Chondrocyte (in vitro differentiated cells): ENCODE results near the gene EXOSC7. TPM values are rescaled to one million over a fixed set of nuclear protein-coding genes. Genes with fewer than 3 reads are reported as not detected.
A peak's percentile ranks its signal among the peaks of the same experiment; 100 is the strongest.

Experiments
- DNase-seq: peaks from one replicate; pipeline ENCODE4 v3.0.0; 2021; ENCODE audit warnings: mixed read lengths, low spot score
- H3K27ac Mint-ChIP-seq: one replicate; pipeline ENCODE4 v1.8.0; 2021; ENCODE audit warnings: mild to moderate bottlenecking, moderate library complexity, mixed read lengths; ENCODE audit not compliant: unreplicated experiment
- H3K27me3 Mint-ChIP-seq: 2 replicates; pipeline ENCODE4 v1.8.0; 2021; ENCODE audit warnings: low read depth, mixed read lengths
- H3K36me3 Mint-ChIP-seq: 2 replicates; pipeline ENCODE4 v1.8.0; 2021; ENCODE audit warnings: low read depth, mixed read lengths
- H3K4me1 Mint-ChIP-seq: 2 replicates; pipeline ENCODE4 v1.8.0; 2021; ENCODE audit warnings: low read depth, mild to moderate bottlenecking, mixed read lengths
- H3K4me3 Mint-ChIP-seq: one replicate; pipeline ENCODE4 v1.8.0; 2021; ENCODE audit warnings: mild to moderate bottlenecking, moderate library complexity, mixed read lengths; ENCODE audit not compliant: unreplicated experiment
- H3K9me3 Mint-ChIP-seq: 2 replicates; pipeline ENCODE4 v1.8.0; 2021; ENCODE audit warnings: low read depth, mixed read lengths
- long read RNA-seq: library from polyadenylated mRNA; stranded (forward); transcript quantifications from one replicate; pipeline ENCODE4 v2.0.0, GENCODE V29; 2021
- total RNA-seq: library from RNA; stranded (reverse); gene quantifications from 3 replicates; pipeline ENCODE4 v1.2.1, GENCODE V29; 2021
- TF ChIP-seq, protein P1 (sequence below): fragments of 200-600 bp; sonication (generic); IDR thresholded peaks from 2 replicates; pipeline ENCODE4 v1.5.0; 2021; ENCODE audit warnings: antibody characterized with exemption, mild to moderate bottlenecking, moderate library complexity

Gene EXOSC7
- 29.1 to 33.3 TPM (median 31.3 TPM) in 3 replicates for total RNA-seq
- long read RNA-seq, transcript EXOSC7-201 (8 exons, 1,055 nt): major isoform, 21 of 37 reads
- long read RNA-seq, transcript EXOSC7-210 (9 exons, 1,395 nt): minor isoform, 12 of 37 reads
- long read RNA-seq, partial matches to known transcripts: 1 of 37 reads
- long read RNA-seq, other reads (novel, unspliced or antisense): 3 of 37 reads

DNA sequence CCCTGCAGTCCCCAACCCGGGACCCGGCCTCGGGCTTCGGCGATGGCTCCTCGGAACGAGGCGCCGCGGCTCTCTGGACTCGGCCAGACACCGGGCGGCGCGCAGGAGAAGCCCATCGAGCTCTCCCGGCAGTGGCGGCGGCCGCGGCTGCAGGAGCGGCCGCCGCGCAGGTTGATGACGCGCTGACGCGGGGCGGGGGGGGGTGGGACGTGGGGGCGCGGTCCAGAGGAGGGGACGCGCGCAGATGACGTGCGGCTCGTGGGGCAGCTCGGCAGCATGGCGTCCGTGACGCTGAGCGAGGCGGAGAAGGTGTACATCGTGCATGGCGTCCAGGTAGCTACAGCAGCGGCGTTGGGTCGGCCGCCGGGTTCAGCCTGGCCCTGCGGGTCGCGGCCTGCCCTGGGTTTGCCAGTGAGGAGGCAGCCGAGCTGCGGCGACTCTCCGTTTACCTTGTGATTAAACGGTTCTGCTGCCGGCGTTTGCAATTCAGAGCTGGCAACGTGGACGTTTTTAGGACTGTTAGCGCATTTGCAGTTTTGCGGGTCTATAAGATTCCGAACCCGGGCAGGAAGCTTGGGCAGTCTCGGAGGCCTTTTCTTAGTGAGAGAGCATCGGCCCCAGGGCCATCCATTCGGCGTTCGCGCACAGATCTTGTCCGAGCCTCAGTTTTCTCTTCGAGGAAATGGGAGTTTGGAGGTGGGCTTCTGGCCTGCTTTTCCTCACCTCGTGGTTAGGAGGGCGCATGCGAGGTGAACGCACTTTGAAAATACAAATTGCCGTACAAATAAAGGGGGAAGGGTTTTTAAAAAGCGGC is at the start of gene EXOSC7, which contains the start of gene ZDHHC3:
EXOSC7 (plus strand) TSS at position 243 of the 814 bp plus-strand sequence; CDS start at position 277, 34 bp downstream.
ZDHHC3 (minus strand) TSS at position 173 of the 814 bp plus-strand sequence. CDS start 16,738 bp downstream, outside the sequence.
- Mint-ChIP-seq H3K4me1 (peaks cover 39% of the 10 kb centered on the region), H3K9me3 (no peaks in the 10 kb centered on the region), H3K27me3 (no peaks in the 10 kb centered on the region), H3K36me3 (peaks cover 4% of the 10 kb centered on the region), H3K4me3 (peak within 1 kb of the TSS; percentile 98), H3K27ac (peak within 1 kb of the TSS; percentile 94)
- TF ChIP-seq, protein P1, sequence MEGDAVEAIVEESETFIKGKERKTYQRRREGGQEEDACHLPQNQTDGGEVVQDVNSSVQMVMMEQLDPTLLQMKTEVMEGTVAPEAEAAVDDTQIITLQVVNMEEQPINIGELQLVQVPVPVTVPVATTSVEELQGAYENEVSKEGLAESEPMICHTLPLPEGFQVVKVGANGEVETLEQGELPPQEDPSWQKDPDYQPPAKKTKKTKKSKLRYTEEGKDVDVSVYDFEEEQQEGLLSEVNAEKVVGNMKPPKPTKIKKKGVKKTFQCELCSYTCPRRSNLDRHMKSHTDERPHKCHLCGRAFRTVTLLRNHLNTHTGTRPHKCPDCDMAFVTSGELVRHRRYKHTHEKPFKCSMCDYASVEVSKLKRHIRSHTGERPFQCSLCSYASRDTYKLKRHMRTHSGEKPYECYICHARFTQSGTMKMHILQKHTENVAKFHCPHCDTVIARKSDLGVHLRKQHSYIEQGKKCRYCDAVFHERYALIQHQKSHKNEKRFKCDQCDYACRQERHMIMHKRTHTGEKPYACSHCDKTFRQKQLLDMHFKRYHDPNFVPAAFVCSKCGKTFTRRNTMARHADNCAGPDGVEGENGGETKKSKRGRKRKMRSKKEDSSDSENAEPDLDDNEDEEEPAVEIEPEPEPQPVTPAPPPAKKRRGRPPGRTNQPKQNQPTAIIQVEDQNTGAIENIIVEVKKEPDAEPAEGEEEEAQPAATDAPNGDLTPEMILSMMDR: peak; percentile 26
- peak; percentile 93 for DNase-seq

DNA sequence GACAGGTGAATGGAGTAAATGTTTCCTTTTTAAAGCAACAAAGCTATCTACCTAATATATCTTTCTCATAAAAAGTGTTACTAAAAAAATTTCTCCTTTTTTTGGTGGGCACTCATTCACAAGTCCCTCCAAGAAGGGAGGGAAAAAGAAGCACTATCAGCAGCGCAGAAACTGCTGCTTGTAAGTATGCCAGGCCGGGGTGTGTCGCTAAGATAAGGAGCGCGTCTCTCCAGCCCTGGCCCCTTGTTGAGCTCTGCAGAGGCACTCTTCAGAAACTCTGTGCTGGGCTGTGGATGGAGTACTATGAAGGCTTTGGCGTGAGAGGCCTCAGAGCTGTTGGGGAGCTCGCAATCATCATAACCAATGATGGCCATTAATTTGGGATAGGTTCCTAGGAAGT is 49.1 kb upstream of the EXOSC7 start:
- H3K9me3 Mint-ChIP-seq: no peaks in the 10 kb centered on the region
- H3K27me3 Mint-ChIP-seq: no peaks in the 10 kb centered on the region
- H3K27ac Mint-ChIP-seq: no peak overlapping the region
- peaks cover 16% of the 10 kb centered on the region for H3K4me1 Mint-ChIP-seq
- no peak overlapping the region for H3K4me3 Mint-ChIP-seq
- peaks cover 18% of the 10 kb centered on the region for H3K36me3 Mint-ChIP-seq
- no peak for DNase-seq
- TF ChIP-seq, protein P1: no peak

DNA sequence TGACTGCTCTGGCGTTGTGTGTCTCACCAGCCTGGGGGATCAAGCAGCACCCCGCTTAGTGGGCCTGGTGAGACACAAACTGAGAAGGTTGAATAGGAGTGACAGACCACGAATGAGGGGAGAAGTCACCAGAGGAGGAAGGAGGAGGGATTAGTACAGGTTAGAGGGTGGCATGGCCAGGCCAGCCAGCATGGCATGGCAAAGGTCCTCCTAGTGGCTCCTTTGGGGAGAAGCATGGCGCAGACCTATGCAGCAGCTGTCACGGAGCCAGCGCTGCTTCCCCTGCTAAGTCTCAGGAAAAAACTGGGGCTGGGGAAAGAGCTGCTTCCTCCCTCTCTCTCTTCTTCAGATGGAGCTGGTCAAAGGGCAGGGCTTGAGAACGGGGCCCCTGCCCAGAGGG is 48.7 kb upstream of the EXOSC7 start:
- H3K36me3 Mint-ChIP-seq: peaks cover 16% of the 10 kb centered on the region
- H3K4me1 Mint-ChIP-seq: peaks cover 16% of the 10 kb centered on the region
- TF ChIP-seq, protein P1: no peak
- H3K9me3 Mint-ChIP-seq: no peaks in the 10 kb centered on the region
- no peaks in the 10 kb centered on the region for H3K27me3 Mint-ChIP-seq
- no peak overlapping the region for H3K4me3 Mint-ChIP-seq
- no peak overlapping the region for H3K27ac Mint-ChIP-seq
- DNase-seq: no peak

DNA sequence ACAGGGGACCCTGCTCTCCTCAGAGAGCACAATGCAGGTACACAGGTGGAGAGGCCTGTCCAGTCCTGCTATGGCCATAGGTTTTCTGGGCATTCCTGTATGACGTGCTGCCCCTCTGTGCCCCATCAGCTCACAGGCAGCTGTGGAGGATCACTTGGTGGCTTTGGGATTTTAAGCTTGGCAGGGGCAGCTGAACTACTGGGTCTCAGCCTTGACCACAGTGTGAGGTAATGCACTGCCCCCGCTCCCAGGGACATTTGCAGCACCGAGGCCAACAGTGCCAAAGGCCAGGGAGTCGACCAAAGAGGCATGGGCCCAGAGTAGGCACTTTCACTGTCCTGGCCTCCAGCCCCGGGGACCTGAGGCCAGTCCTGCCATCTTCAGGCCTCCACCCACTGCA is 46.3 kb upstream of the EXOSC7 start:
- H3K36me3 Mint-ChIP-seq: peaks cover 18% of the 10 kb centered on the region

DNA sequence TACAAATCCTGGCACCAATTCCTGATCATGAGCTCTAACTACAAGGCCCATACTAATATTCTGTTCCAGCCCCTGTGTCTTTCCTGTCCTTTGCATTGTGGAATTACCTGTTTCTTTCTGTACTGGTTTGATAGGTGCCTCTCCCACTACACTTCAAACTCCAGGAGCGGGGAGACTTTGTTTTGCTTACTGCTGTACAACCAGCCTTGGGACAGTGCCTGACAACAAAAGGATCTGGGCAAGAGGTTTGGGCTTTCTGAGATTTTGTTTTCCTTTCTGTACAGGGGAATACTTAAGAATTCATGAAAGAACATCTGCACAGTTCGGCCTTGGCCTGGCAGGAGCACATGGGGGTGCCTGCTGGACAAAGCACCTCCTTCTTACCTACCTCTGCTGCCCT is 45.1 kb upstream of the EXOSC7 start:
- no peak overlapping the region for H3K4me3 Mint-ChIP-seq
- no peaks in the 10 kb centered on the region for H3K9me3 Mint-ChIP-seq
- peaks cover 16% of the 10 kb centered on the region for H3K36me3 Mint-ChIP-seq
- no peak for DNase-seq
- TF ChIP-seq, protein P1: no peak
- no peak overlapping the region for H3K27ac Mint-ChIP-seq
- H3K27me3 Mint-ChIP-seq: no peaks in the 10 kb centered on the region
- no peaks in the 10 kb centered on the region for H3K4me1 Mint-ChIP-seq

More for the DNA sequence above, 46.3 kb upstream of the EXOSC7 start:
- H3K4me1 Mint-ChIP-seq: peaks cover 3% of the 10 kb centered on the region
- H3K27me3 Mint-ChIP-seq: no peaks in the 10 kb centered on the region
- DNase-seq: no peak
- no peaks in the 10 kb centered on the region for H3K9me3 Mint-ChIP-seq
- H3K27ac Mint-ChIP-seq: no peak overlapping the region
- TF ChIP-seq, protein P1: no peak
- no peak overlapping the region for H3K4me3 Mint-ChIP-seq
